HG03159 (cell line): Measurements from ENCODE around the gene CACNA1C.

Experiments used
- ATAC-seq: cut with Tn5 transposase; IDR thresholded peaks from one replicate; pipeline ENCODE4 v1.9.1; 2021; ENCODE audit warnings: mild to moderate bottlenecking, moderate library complexity; ENCODE audit not compliant: unreplicated experiment

CACNA1C gene

DNA sequence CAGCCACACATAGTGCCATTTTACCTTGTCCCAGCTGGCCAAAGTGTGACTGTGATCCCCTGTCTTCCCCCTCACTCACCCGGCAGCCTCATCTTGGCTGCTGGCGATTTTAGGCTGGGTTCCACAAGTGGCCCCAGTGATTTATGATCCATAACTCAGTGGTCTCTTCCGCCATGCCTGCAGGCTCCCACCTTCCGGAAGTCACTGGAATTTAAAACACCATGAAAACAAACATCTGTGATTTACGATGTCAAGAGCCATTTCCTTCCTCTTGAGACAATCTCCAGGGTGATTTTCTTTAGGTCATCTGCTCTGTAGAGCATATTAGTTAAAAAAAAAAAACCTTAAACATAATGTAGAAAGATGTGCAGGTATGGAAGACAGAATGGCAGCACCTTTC lies 282.3 kb downstream of the CACNA1C start:
- no peak for ATAC-seq

DNA sequence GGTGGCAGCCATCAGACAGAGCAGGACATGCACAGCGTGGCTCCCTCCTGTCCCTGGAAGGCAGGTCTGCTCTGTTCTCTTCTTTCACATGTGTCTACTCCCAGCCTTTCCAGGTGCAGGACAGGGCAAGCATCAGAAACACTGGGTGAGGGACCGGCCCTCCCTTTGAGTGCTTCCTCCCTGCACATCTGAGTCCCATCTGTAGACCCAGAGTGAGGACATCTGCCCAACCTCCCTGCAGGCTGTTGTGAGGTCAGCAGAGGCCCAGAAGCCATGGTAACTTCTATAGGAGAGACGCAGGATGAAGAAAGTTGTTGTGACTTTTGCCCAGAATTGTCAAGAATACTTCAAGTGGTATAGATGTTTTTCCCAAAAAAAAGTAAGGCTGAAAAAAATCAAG lies 282.7 kb downstream of the CACNA1C start:
- no peak for ATAC-seq

DNA sequence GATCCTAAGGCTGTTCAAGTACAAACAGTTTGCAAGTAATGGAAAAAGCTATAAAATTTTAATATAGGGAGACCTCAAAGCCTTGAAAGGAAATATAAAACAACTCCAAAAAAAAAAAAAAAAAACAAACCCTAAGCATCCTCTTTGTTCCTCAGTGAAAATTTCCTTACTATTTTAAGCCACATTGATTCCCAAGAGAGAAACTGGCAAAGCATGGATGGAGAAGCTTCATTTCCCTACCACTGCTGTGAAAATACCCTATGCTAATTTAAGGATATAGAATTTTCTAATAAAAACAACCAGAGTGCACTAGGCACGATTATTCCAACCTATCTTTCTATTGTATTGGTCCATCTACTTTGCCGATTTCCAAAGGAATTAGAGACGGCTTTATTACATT lies 283.1 kb downstream of the CACNA1C start:
- no peak for ATAC-seq

DNA sequence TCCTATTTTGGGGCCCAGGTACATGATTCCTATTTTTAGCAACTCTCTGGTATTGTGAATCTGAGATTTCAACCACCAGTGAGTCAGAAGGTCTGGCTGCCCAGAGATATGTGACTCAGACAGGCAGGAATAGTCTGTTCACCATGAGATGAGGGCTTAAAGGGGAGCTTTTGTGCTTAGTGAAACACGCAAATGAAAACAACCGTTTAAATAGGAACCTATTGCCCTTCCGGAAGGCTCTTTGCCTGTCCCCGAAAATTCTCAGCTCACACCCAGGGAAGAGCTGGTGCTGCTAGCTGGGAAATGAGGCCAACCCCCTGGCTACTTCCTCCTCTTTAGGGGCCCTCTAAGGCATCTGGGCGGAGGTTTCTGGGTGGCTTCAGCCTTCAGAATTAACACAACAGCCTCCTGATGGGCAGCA lies 283.6 kb downstream of the CACNA1C start:
- peak; percentile 79 for ATAC-seq

DNA sequence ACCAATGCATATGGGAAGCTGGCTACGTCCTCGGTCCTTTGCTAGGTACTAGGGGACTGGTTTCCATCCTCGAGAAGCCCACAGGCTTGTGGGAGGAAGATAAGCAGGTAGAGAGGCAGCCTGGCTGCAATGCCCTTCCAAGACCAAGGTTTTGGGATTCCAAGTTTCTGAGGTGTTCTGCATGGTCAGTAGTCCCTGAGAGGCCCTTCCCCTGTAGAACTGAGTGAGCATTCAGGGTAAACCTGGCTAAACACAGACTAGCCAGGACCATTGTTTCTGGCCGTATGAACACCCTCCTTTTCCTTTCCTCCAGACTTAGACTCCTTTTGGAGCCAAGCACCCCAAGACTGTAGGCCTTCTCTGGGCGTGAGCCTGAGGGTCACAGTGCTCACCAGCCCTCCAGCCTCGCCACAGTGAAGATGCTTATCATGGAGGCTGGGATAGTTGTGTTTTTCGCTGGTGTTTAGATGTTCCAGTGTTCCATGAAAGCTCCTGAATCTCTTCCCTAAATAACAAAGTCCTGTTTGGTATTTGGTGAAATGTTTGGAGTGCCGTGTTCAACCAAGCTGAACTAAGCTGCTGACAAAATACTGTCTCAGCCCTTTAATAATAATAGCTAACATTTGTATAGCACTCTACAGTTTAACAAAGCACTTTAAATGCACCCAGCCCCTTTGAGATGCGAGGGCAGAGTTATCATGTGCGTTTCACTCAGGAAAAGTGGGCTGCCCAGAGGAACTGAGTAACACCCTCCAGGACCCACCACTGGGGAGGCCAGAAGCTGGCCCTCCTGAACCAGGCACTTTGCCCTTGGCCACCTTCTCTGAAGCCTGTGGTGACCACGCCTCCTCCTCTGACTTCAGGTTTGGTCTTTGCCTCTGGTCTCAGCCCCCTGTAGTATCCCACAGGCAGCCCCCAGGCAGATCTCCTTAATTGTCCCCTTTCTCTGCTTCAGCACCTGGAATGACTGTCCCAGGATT lies 284.5 kb downstream of the CACNA1C start:
- ATAC-seq, result no peak

DNA sequence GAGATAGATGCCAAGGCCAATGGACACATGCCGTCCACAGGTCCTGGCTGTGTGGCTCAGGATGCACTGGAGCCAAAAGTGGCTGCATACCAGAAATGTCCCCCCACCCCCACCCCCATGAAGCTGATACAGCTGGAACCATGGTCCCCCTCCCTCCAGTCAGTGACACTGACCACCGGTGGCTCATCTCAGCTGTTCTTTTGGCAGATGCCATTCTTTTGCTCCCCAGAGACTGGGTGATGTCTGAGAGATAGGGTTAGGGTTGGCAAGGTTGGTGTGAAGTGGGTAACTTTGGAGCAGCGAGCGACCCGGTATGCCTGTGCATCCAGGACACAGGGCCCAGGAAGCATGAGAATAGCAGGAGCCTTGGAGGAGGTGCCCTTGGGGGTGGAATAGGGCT lies 285.6 kb downstream of the CACNA1C start:
- ATAC-seq, result no peak

DNA sequence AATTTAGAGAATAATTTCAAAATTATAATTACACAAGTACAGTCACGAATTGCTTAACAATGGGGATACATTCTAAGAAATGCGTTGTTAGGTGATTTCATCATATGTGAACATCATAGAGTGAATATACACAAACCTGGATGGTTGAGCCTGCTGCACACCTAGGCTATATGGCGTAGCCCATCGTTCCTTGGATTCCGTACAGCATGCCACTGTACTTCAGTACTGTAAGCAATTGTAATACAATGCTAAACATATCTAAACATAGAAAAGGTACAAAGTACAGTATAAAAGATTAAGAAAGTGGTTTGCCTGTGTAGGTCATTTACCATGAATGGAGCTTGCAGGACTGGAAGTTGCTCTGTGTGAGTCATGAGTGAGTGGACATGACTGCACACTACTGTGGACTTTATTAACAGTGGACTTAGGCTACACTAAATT lies 286.2 kb downstream of the CACNA1C start:
- no peak for ATAC-seq

DNA sequence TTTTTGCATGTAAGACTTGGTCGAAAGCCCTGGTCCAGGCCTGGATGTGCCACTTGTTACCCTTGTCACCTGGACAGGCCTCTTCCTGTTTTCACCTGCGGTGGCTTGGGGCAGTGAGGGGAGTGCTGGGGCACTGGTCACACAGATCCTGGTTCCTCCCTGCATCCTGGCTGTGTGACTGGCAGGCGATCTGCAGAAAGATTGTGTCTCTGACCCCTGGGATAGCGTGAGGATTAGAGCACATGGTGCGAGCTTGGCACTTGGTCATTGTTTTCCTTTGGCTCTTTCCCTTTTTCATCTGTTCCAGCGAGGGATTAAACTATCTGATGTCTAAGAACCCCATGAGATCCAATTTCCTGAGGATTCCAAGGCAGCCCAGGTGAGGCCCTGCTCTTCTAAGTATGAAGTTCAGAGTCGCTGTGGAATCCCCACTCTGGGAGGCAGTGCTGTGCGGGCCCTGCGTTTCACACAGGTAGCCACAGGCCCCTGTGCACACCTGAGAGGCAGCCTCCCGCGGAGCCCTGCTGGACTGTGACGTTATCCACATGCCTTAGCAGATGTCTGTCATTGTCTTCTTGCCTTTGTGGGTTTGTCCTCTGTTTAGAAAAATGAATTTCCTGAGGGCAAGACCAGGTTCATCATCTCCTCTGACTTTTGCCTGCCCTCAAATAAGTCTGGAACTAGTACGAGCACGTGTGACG lies 288.4 kb downstream of the CACNA1C start:
- no peak for ATAC-seq

DNA sequence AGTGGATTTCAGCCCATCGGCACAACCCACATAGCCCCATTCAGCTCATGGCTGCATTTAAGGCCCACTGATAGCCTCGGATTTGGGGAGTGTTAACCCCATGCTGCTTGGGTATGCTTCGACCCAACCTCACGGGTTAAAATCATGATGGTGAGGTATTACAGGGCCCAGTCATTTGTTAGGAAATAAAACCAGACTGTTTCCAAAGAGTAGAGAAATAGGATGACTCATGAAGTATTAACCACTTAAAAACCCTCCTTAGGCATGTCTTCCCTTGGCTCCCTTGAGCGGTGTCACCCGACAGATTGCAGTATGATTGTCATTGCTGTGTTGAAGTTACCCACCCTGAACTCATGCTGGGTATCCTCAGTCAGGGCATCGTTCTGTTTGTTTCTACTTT lies 289.1 kb downstream of the CACNA1C start:
- no peak for ATAC-seq

DNA sequence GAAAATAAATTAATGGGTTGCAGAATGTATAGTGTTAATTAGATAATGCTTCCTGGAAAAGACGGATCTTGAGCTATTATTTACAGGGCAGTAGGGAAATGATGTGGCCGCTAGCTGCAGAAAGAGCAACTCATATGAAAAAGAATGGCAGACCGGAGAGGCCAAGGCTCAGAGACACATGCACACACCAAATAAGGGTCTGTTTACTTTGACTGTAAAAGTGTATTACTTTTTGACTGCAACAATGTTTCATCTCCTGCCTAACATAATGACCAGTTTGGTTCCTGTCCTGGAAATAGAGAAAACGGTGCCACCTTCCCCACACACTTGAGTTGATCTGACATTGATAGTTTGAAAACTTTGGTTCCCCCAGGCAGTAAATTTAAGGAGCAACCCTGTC lies 290.9 kb downstream of the CACNA1C start:
- no peak for ATAC-seq

DNA sequence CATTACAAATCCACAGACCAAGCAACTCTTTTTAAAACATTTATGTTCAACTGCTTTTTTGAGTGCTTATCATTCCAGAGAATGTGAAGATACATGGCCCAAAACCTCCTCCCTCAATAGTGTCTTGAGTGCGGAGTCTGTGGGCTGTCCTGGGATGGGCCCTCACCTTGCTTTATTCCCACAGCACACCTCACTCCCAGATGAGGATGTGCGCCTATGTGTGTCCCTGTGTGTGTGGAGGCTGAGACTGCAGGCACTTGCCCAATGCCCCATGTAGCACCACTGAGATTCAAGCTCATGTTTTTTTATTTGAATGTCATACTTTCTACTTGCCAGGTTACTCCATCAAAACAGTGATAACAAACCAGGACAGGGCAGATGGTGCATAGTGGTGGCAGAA lies 291.7 kb downstream of the CACNA1C start:
- no peak for ATAC-seq

DNA sequence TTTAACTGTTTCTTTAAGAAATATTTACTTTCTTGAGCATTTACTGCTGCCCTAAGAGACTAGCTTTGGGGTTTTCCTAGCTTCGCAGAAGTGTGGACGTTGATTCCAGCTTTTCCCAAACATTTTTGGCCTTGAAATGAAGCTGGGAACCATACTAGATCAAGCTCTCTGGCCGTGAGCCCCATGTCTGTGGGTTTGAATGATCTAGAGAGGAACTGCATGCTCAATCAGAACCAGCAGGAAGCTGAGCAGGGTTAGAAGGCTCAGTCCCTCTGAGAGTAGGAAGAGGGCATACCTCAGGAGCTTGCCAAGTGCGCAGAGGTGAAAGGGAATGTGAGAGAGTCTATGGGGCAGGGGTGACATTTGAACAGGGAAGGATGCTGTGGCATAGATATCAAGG lies 292.1 kb downstream of the CACNA1C start:
- no peak for ATAC-seq

DNA sequence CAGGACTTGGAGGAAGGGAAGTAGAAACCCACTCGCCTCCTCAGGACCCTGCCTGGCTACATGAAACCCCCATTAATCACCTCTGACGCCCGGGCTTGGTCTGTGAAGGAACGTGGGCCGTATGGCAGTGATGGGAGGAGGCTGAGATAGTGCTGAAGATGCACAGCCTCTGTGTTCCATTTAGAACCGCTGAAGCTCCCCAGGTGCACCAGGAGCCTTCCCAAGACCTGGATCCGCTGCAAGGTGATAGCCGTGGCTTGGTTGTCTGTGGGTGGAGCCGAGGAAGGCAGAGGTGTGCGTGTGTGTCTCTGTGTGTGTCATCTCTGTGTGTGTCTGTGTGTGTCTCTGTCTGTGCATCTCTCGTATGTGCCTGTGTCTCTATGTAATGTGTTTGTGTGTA lies 293.1 kb downstream of the CACNA1C start:
- no peak for ATAC-seq

DNA sequence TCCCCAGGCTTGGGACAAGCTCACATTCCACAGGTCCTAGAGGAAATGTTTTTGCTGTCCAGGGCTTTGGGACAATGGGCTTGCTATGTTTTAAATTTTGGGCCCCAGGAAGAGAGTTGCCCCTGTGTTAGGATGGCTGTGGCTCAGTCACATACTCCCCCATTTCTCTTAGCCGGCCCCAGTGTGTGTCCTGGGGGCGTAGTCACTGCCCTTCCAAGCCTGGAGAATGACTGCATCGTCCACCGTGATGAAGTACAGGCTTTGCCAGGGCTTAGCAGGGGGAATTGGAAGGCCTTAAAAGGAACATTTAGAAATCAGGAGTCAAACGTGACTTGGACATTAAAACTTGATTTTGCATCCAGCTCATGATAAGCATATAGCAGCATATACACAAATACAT lies 293.6 kb downstream of the CACNA1C start:
- ATAC-seq, result no peak

DNA sequence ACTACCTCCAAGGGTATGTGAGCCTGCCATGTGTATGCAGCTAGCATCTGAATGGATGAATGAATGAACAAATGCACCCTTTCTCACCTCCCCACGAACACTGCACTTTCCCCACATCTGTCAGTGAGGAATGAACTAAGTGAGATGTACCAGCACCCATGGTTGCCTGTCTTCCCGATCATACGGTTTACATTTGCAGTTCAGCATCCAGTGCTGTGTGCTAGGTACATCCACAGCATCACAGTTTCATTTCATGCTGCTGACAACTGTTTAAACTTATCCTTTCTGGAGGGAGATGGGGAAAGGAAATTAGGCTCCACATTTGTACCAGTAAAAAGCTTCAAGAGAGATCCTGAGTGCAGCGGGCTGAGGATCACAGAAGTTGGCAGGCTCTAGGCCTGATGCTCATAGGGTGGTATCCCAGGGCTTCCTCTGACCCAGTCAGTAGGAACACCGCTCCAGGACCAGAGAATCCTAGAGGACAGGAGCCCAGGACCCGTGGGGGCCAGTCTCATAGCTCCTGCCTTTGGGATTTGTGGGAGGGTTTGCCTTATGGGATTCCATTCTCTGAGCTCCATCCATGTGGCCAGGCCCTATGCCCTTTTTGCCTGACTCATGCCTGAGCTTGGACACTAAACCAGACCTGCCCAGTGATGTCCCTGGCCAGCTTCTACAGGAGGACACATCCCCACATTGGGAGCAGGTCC lies 294.5 kb downstream of the CACNA1C start:
- no peak for ATAC-seq

DNA sequence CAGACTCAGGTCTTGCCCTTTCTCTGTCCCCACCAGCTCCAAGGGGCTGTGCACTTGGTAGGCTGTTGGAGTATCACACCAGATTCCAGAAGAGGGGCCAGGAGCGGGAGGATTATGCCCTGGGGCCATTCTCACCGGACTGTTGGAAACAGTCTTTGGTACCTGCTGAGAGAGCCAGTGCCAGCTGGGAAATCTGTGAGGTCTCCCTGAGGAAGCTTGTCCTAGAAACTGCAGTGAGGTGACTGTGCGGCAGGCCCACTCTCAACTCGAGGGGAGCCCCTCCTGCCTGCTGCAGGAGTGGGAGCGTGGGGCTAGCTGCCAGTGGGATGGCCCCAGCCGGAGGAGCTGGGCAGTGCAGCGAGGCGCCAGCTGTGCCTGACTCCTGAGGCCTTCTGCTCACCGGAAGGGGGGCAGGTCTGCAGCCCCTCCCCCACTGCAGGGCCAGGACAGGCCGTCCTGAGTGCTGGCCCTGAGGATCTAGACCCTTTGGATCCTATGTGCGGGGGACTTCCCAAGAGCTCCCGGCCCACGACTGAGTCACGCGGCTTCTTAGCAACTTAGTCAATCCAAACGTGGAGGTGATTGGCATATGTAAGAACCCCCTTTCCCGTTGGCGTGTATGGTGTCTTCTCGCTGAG lies 295.2 kb downstream of the CACNA1C start:
- ATAC-seq, result no peak

DNA sequence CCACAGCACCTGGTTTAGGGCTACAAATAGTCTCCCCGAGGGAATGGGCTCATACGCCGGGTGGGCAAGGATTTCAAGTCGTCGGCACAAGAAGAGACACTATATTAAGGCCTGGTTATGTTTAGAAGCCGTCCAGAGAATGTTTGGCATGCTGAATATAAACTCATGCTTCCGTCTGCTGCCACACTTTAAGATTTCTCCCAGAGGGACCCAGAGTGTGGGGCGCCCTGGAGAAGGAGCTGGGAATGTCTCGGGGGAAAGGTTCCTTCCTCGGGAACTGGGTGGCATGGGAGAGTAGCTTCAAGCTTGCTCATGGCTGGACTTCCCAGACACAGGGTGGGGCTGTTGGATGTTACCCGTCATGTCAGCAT lies 295.7 kb downstream of the CACNA1C start:
- ATAC-seq, result no peak

DNA sequence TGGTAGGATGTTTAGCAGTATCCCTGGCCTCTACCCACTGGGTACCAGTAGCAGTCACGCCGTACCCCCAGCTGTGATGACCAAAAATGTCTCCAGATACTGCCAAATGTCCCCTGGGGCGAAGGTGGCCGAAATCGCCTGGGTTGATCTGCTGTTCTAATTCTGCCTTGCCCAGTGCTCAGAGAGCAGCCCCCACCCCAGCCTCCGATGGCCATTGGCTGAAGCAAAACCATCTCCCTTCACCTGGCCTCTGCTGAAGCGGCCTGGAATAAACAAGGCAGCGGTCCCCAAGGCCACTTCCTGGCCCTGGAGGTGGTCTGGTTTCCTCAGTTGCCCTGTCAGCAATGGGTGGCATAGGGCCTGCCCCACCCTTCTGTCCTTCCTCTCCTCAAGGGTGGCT lies 298.4 kb downstream of the CACNA1C start:
- no peak for ATAC-seq

DNA sequence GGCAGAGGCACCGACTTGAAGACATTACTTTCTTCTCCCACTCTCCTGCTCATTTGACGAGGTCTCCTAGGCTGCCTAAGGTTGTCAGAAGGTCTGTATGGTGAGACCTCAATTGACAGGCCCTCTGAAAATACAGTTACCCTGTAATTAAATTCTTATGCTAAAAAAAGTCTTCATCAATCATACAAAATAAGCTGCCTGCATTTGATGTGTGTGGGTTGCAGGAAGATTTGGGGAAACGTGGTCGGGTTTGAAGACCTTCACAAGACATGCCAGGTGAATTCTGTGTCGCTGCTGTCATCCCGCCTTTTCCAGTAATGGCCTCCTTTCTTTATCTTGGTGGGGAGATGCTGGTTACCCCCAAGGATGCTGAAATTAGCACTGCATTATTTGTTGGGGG lies 299.4 kb downstream of the CACNA1C start:
- no peak for ATAC-seq

DNA sequence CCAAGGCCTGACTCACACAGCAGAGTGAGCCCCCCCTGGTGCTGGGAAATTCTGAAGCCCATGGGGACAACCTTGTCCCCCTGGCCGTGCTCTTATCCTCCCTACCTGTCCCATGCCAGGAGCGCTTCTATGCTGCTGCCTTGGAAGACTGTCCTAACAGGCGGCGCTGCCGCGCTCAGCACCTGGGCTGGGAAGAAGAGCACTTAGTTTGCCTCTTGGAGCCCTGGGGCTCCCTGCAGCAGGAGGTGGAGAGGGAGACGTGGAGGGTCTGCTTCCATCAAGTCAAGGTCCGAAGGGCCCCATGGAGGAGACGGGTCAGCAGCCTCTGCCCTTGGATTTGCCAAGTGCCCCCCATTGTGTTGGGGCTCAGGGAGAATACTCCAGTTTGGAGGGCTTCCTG lies 300.5 kb downstream of the CACNA1C start:
- ATAC-seq, result no peak

DNA sequence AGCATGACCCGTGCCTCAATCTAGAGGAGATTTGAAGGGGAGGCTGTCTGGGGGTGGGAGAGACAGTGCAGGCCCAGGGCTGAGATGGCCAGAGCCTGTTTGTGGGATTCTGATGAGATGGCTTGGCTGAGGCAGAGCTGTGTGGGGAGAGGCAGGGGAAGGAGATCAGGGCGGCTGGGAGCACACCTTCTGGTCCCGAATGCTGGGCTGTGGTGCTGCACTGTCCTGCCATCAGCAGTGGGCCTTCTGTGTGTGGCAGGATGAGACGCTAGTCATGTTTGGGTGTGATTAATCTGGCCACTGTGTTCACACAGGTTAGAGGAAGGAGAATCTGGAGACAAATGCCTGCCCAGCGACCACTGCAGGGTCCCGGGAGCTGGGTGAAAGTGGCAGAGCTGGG lies 300.9 kb downstream of the CACNA1C start:
- no peak for ATAC-seq
